NCI-H2171 treated with DMSO at 0.1 percent for 48 hours (cell line): ENCODE results near the gene MIR17HG.
A peak's percentile ranks its signal among the peaks of the same experiment; 100 is the strongest.
"Not testable (repeated sequence)": the region's sequence is repeated elsewhere in the genome, so short reads cannot be mapped to it uniquely, and the experiment has no call there.

Experiments used
- DNase-seq: peaks from one replicate; lab custom pipeline; 2025; lab: John Stamatoyannopoulos, UW

Gene MIR17HG

GRCh38 chr13:91347202-91347995 is at the start of gene MIR17HG:
TSS of gene MIR17HG (plus strand) at chr13:91347687.
- peak; percentile 96 for DNase-seq

- DNase-seq: no peak
These were observed 49.4 kb upstream of the MIR17HG start for GRCh38 chr13:91298060-91298459.

- no peak for DNase-seq
These were observed 45.4 kb upstream of the MIR17HG start for GRCh38 chr13:91302111-91302510.

GRCh38 chr13:91303031-91303430 is 44.5 kb upstream of the MIR17HG start:
- DNase-seq: no peak

GRCh38 chr13:91304741-91305140 is 42.7 kb upstream of the MIR17HG start:
- no peak for DNase-seq

GRCh38 chr13:91305652-91306051 is 41.8 kb upstream of the MIR17HG start:
- no peak for DNase-seq

GRCh38 chr13:91307887-91308286 is 39.6 kb upstream of the MIR17HG start:
- DNase-seq: no peak

- DNase-seq: no peak
These were observed 39.2 kb upstream of the MIR17HG start for GRCh38 chr13:91308299-91308698.

GRCh38 chr13:91311491-91311890 is 36.0 kb upstream of the MIR17HG start:
- DNase-seq: no peak

- no peak for DNase-seq
These were observed 35.2 kb upstream of the MIR17HG start for GRCh38 chr13:91312324-91312723.

- DNase-seq: no peak
These were observed 34.4 kb upstream of the MIR17HG start for GRCh38 chr13:91313103-91313502.

- no peak for DNase-seq
These were observed 33.9 kb upstream of the MIR17HG start for GRCh38 chr13:91313581-91313980.

GRCh38 chr13:91314888-91315287 is 32.6 kb upstream of the MIR17HG start:
- no peak for DNase-seq

GRCh38 chr13:91318886-91319285 is 28.6 kb upstream of the MIR17HG start:
- no peak for DNase-seq

- DNase-seq: no peak
These were observed 27.5 kb upstream of the MIR17HG start for GRCh38 chr13:91319996-91320395.

- not testable (repeated sequence) for DNase-seq
These were observed 26.5 kb upstream of the MIR17HG start for GRCh38 chr13:91320990-91321389.

- DNase-seq: no peak
These were observed 24.1 kb upstream of the MIR17HG start for GRCh38 chr13:91323349-91323748.

- DNase-seq: no peak
These were observed 21.3 kb upstream of the MIR17HG start for GRCh38 chr13:91326146-91326545.

GRCh38 chr13:91328726-91329125 is 18.8 kb upstream of the MIR17HG start:
- no peak for DNase-seq

GRCh38 chr13:91329733-91330132 is 17.8 kb upstream of the MIR17HG start:
- DNase-seq: no peak

- DNase-seq: no peak
These were observed 16.2 kb upstream of the MIR17HG start for GRCh38 chr13:91331047-91331915.

GRCh38 chr13:91346062-91346461 is 1.4 kb upstream of the MIR17HG start:
- DNase-seq: no peak

GRCh38 chr13:91346850-91347201 is 661 bp upstream of the MIR17HG start:
- no peak for DNase-seq
